Esophagus muscularis mucosa (tissue), 3 donors: Measurements from ENCODE around the gene LZTS2.

Source experiments
- CTCF ChIP-seq, 3 experiments: fragments of 200-600 bp in 2 of 3; fragments of 450-650 bp in 1 of 3; sonication (generic) in 2 of 3; IDR thresholded peaks; one replicate each; pipeline ENCODE4 v1.5.1; 2017 to 2019; ENCODE audit warnings: antibody characterized with exemption in 3 of 3, mild to moderate bottlenecking in 2 of 3, moderate library complexity in 1 of 3
- POLR2AphosphoS5 ChIP-seq, 2 donors: sonication (generic); formaldehyde crosslinking; IDR thresholded peaks; one replicate each; pipeline ENCODE4 v1.6.1; 2017; ENCODE audit warnings: antibody characterized with exemption in 2 of 2

DNA sequence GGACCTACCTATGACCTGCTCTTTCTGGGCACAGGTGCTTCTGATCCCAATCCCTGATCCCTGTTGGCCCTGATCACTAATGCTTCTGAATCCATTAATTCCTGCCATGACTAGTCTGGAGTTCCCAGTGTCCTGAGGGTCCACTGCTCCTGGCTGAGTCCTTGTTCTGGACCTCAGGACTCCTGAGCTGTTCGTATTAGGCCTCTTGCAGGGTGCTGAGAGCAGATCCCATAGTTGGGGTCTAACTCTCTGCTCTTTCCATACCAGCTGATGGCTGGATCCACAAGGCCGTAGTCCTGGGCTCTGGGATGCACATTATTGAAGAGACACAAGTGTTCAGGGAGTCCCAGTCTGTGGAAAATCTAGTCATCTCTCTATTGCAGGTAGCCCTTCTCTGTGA is 19.3 kb upstream of the LZTS2 start:
- no peak for TF ChIP-seq POLR2AphosphoS5 (IDR thresholded peaks at IDR 0.05)
- TF ChIP-seq CTCF (IDR thresholded peaks at IDR 0.05): no peak
